Central memory CD8-positive, alpha-beta T cell (primary cell): Measurements from ENCODE around the gene DNAJB8.

Experiments
- ATAC-seq: fragments of 150-1000 bp; cut with Tn5 transposase; replicated peaks from 2 replicates; pipeline ENCODE4 v1.10.0; 2022; ENCODE audit warnings: mild to moderate bottlenecking, moderate FRiP score, moderate number of reproducible peaks; ENCODE audit not compliant: poor library complexity, severe bottlenecking; ENCODE audit errors: extremely low read depth
- DNase-seq, 2 donors: peaks; one replicate each; pipeline ENCODE4 v3.0.0; 2021; ENCODE audit warnings: low spot score in 2 of 2
- H3K27ac Mint-ChIP-seq: one replicate; pipeline ENCODE4 v1.8.0; 2022; ENCODE audit warnings: low read depth, mild to moderate bottlenecking, moderate library complexity, mixed read lengths
- H3K27me3 Mint-ChIP-seq: one replicate; pipeline ENCODE4 v1.8.0; 2022; ENCODE audit warnings: mixed read lengths
- H3K36me3 Mint-ChIP-seq: one replicate; pipeline ENCODE4 v1.8.0; 2022; ENCODE audit warnings: mild to moderate bottlenecking, moderate library complexity, mixed read lengths; ENCODE audit not compliant: insufficient read depth
- H3K4me1 Mint-ChIP-seq: one replicate; pipeline ENCODE4 v1.8.0; 2022; ENCODE audit warnings: mixed read lengths
- H3K4me3 Mint-ChIP-seq: one replicate; pipeline ENCODE4 v1.8.0; 2022; ENCODE audit warnings: mild to moderate bottlenecking, moderate library complexity, mixed read lengths
- H3K9me3 Mint-ChIP-seq: one replicate; pipeline ENCODE4 v1.8.0; 2022; ENCODE audit warnings: mixed read lengths

Gene DNAJB8

GRCh38 chr3:128464188-128464587, 2.5 kb downstream of the DNAJB8 start:
- no peaks in the 10 kb centered on the region for H3K36me3 Mint-ChIP-seq
- no peak overlapping the region for H3K4me3 Mint-ChIP-seq
- H3K4me1 Mint-ChIP-seq: peaks cover 8% of the 10 kb centered on the region
- ATAC-seq (no peak), DNase-seq (no peak)
- no peaks in the 10 kb centered on the region for H3K9me3 Mint-ChIP-seq
- no peak overlapping the region for H3K27ac Mint-ChIP-seq
- H3K27me3 Mint-ChIP-seq: peaks cover 37% of the 10 kb centered on the region

DNA sequence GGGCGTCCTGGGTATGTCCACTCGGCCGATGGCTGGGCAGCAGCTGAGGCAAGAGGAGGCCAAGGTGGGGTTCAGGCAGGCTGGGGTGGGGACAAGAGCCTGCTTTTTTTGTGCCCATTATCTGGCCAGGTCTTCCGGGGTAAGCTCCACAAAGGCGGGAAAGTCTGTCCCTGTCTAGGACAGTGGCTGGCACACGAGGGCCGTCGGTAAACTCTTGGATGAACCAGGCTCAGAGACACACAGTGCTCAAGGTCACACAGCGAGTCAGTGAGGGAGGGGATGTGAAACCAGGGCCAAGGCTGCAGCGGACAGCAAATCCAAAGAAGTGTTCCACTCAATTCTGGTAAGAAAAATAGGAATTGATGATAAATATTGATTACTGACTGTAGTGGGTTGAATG, 2.9 kb downstream of the DNAJB8 start:
- ATAC-seq: no peak
- H3K4me1 Mint-ChIP-seq: peaks cover 8% of the 10 kb centered on the region
- H3K27ac Mint-ChIP-seq: no peak overlapping the region
- H3K27me3 Mint-ChIP-seq: peaks cover 39% of the 10 kb centered on the region
- DNase-seq: no peak
- H3K36me3 Mint-ChIP-seq: peaks cover 1% of the 10 kb centered on the region
- H3K4me3 Mint-ChIP-seq: no peak overlapping the region
- no peaks in the 10 kb centered on the region for H3K9me3 Mint-ChIP-seq

DNA sequence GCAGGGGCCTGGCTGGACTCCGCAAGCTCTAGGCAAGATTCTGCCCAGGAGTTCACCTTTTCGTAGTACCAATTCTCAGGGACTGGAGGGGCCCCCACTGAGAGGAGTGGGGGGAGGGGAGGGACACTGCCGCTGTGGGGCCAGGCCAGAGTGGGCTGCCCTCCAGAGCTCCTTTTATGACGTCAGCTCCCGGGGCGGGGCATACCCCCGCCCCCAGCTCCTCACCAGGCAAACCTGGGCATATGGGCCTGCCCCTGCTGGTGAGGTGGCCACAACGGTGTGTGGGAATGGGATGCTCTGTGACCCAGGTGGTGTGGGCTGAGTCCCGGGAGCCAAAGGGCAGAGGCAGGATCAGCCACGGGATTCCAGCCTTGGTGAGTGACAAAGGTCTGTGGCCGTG, 3.3 kb downstream of the DNAJB8 start:
- H3K36me3 Mint-ChIP-seq: peaks cover 1% of the 10 kb centered on the region
- H3K4me1 Mint-ChIP-seq: peaks cover 8% of the 10 kb centered on the region
- peaks cover 43% of the 10 kb centered on the region for H3K27me3 Mint-ChIP-seq
- H3K4me3 Mint-ChIP-seq: no peak overlapping the region
- DNase-seq (no peak), ATAC-seq (no peak)
- no peaks in the 10 kb centered on the region for H3K9me3 Mint-ChIP-seq
- no peak overlapping the region for H3K27ac Mint-ChIP-seq

DNA sequence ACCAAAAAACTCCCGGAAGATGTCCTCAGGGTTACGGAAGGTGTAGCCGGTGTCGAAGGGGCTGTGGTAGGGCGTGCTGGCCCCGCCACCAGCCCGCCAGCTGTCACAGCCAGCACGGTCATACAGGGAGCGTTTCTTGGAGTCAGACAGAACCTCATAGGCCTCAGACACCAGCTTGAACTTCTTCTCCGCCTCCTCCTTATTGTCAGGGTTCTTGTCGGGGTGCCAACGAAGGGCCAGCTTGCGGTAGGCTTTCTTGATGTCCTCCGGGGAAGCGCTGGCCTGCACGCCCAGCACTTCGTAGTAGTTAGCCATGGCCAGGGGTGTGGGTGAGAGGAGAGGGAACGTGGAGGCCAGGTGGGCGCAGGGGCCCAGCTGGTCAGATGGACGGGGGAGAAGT, 3.8 kb downstream of the DNAJB8 start:
- no peak for ATAC-seq
- peaks cover 1% of the 10 kb centered on the region for H3K36me3 Mint-ChIP-seq
- peaks cover 8% of the 10 kb centered on the region for H3K4me1 Mint-ChIP-seq
- H3K27ac Mint-ChIP-seq: no peak overlapping the region
- no peak overlapping the region for H3K4me3 Mint-ChIP-seq
- DNase-seq: no peak
- no peaks in the 10 kb centered on the region for H3K9me3 Mint-ChIP-seq
- peaks cover 47% of the 10 kb centered on the region for H3K27me3 Mint-ChIP-seq

DNA sequence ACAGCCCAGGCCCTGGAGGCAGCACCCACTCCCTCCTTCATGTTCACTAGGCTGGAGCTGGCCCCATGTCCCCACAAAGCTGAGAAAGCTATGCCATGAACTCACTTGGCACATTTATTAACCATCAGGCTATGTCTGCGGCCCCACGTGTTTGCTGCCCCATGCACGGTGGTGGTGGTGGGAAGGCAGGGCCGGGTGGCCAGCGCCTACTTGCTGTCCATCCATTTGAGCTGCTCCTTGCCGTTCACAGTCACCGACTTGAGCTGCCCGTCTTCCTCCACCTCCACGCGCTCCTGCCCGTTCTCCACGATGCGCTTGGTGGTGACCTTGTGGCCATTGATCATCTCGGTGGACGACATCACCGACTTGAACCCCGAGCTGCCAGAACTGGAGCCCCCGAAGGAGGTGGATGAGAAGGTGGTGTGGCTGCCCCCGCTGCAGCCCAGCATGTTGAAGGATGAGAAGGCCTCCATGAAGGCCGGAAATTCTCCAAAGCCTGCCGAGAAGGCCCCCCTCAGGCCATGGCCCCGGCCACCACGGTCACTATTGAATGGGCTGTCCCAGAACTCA, 4.3 kb downstream of the DNAJB8 start:
- Mint-ChIP-seq H3K36me3 (peaks cover 1% of the 10 kb centered on the region), H3K27me3 (peaks cover 52% of the 10 kb centered on the region), H3K27ac (no peak overlapping the region), H3K9me3 (no peaks in the 10 kb centered on the region), H3K4me1 (peaks cover 8% of the 10 kb centered on the region), H3K4me3 (no peak overlapping the region)
- DNase-seq (no peak), ATAC-seq (no peak)

DNA sequence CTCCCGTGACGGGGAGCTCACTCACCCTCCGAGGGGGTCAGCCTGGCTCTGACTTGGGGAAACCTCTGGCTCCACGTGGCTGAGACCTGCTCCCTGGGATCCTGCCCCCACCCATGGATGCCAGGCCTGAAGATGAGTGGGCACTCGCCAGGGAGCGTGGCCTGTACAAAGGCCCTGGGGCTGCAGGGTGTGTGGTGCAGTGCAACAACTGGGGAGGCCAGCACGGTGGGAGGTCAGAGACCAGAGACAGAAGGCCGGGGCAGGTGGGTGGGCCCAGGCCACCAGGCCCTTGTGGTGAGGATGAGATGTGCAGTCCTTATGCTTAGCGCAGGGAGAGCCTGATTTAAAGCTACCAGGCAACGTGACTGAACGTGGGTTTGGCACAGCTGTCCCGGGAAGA, 5.0 kb downstream of the DNAJB8 start:
- Mint-ChIP-seq H3K4me1 (peaks cover 2% of the 10 kb centered on the region), H3K27me3 (peaks cover 53% of the 10 kb centered on the region), H3K36me3 (peaks cover 1% of the 10 kb centered on the region), H3K27ac (no peak overlapping the region), H3K4me3 (no peak overlapping the region), H3K9me3 (no peaks in the 10 kb centered on the region)
- ATAC-seq (no peak), DNase-seq (no peak)

DNA sequence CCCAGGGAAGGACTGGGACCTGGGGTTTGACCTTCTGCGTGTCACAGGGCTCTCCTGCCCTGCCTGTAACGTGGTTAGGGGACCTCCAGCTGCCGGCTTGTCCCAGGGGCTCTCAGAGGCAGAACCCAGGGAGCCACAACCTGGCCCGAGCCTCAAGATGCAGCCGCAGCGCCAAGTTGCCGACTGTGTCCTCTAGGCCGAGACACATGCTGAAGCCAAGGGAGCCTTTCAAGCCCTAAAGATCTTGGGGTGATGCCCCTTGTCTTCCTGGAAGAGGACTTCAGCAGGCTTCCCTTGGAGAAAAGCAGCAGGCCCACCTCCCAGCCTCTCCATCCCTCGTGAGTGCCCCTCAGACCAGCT, 7.2 kb downstream of the DNAJB8 start:
- H3K27me3 Mint-ChIP-seq: peaks cover 56% of the 10 kb centered on the region
- H3K9me3 Mint-ChIP-seq: no peaks in the 10 kb centered on the region
- no peaks in the 10 kb centered on the region for H3K4me1 Mint-ChIP-seq
- no peak overlapping the region for H3K27ac Mint-ChIP-seq
- H3K36me3 Mint-ChIP-seq: peaks cover 6% of the 10 kb centered on the region
- H3K4me3 Mint-ChIP-seq: no peak overlapping the region
- ATAC-seq (no peak), DNase-seq (no peak)

GRCh38 chr3:128458746-128459460, 7.8 kb downstream of the DNAJB8 start:
- H3K27ac Mint-ChIP-seq: no peak overlapping the region

GRCh38 chr3:128457937-128458336, 8.8 kb downstream of the DNAJB8 start:
- DNase-seq: no peak
- no peaks in the 10 kb centered on the region for H3K9me3 Mint-ChIP-seq
- no peak overlapping the region for H3K4me3 Mint-ChIP-seq
- peaks cover 6% of the 10 kb centered on the region for H3K36me3 Mint-ChIP-seq
- ATAC-seq: no peak
- peaks cover 66% of the 10 kb centered on the region for H3K27me3 Mint-ChIP-seq
- H3K27ac Mint-ChIP-seq: no peak overlapping the region
- H3K4me1 Mint-ChIP-seq: no peaks in the 10 kb centered on the region

More at GRCh38 chr3:128458746-128459460, 7.8 kb downstream of the DNAJB8 start:
- no peaks in the 10 kb centered on the region for H3K9me3 Mint-ChIP-seq
- no peak overlapping the region for H3K4me3 Mint-ChIP-seq
- H3K36me3 Mint-ChIP-seq: peaks cover 6% of the 10 kb centered on the region
- H3K27me3 Mint-ChIP-seq: peaks cover 62% of the 10 kb centered on the region
- DNase-seq: no peak
- ATAC-seq: no peak
- H3K4me1 Mint-ChIP-seq: no peaks in the 10 kb centered on the region

DNA sequence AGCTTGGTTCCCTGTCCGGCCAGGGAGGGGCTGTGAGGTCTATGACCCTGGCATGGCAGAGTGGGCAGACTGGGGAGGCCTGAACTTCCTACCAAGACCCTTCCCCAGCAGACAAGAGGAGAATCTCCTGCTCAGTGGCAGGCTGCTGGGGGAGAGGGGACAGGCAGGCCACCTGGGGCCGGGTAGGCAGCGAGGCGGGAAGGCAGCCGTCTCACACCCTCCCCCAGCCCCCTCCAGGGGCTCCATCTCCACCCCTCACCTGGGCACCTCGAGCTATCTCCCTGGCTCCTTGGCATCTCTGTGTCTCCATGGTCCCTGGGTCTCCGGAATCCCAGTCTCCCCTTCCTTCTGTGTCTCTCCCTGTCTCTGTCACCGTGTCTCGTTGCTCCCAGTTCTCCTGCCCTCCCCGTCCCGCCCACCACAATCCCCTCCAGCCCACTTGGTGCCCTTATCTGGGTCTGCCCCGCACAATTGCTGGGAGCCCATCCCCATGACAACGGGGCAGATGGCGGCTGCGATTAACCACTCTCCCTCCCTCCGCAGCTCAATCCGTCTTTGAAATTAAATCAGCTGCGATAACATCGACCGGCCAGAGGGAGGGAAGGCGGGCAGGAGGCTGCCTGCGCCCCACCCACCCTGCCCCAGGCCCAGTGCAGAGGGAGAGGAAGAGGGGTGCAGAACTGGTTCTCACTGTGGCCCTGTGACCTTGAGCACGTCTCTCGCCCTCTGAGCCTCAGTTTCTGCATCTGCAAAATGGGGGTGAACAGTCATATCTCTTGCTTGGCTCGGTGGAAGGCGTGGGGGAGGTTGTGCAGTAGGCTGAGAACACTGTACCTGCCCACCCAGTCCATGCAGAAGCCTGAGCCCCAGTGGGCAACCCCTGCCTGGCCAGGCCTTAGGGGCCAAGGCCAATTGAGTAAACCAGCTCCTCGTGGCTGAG, 9.6 kb downstream of the DNAJB8 start:
- ATAC-seq (no peak), DNase-seq (no peak)
- Mint-ChIP-seq H3K27me3 (peaks cover 71% of the 10 kb centered on the region), H3K9me3 (no peaks in the 10 kb centered on the region), H3K27ac (no peak overlapping the region), H3K4me3 (no peak overlapping the region), H3K4me1 (no peaks in the 10 kb centered on the region), H3K36me3 (peaks cover 6% of the 10 kb centered on the region)

- H3K9me3 Mint-ChIP-seq: no peaks in the 10 kb centered on the region
- peaks cover 6% of the 10 kb centered on the region for H3K36me3 Mint-ChIP-seq
- no peak overlapping the region for H3K4me3 Mint-ChIP-seq
- DNase-seq: no peak
- no peak overlapping the region for H3K27ac Mint-ChIP-seq
- no peaks in the 10 kb centered on the region for H3K4me1 Mint-ChIP-seq
- peaks cover 76% of the 10 kb centered on the region for H3K27me3 Mint-ChIP-seq
- ATAC-seq: no peak
These were observed 10.6 kb downstream of the DNAJB8 start for GRCh38 chr3:128455786-128456748.

DNA sequence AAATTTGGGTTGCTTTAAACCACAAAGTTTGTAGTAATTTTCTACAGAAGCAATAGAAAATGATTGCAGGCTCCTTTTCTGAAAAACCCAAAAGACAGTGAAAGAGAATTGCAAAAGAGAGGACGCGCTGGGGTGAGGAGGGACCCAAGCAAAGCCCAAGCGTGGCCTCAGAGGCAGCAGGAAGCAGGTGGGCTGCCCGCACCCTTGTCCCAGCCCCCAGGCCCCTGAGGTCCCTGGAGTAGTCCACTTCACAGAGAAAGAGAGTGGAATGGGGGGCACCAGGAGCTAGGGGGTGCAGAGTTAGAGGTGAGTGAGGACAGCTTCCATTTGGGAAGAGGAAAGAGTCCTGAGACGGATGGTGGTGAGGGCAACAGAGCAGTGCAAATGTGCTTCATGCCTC, 11.6 kb downstream of the DNAJB8 start:
- peaks cover 6% of the 10 kb centered on the region for H3K36me3 Mint-ChIP-seq
- no peak overlapping the region for H3K27ac Mint-ChIP-seq
- no peak for DNase-seq
- peaks cover 76% of the 10 kb centered on the region for H3K27me3 Mint-ChIP-seq
- peaks cover 4% of the 10 kb centered on the region for H3K9me3 Mint-ChIP-seq
- ATAC-seq: no peak
- no peaks in the 10 kb centered on the region for H3K4me1 Mint-ChIP-seq
- H3K4me3 Mint-ChIP-seq: no peak overlapping the region
